ENCODE data around the gene SH3BP2. TPM values are rescaled to one million over a fixed set of nuclear protein-coding genes. Genes with fewer than 3 reads are reported as not detected.
"Not testable (repeated sequence)": the region's sequence is repeated elsewhere in the genome, so short reads cannot be mapped to it uniquely, and the experiment has no call there.

The SH3BP2 gene
- total RNA-seq, 2 experiments from 2014 or later = 10.9 to 31.6 TPM

DNA sequence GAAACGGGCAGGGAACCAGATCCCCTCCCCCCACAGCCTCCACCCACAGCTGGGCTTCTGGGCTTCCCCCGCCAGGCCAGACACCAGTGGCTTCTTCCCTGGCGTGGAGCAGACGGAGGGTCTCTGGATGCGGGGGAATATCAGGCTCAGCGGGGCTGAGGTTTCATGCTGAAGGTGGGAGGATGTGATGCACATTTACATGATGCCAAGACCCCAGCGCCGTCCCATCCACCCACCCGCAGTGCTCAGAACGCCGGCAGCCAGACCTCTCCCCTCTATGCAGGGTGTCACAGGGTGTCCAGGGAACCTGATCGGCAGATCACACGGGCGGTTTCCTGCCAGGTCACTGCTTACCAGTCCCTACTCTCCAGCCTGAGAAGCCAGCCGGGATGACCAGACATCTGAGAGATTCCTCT lies 24.0 kb upstream of the SH3BP2 start:
- no TSS peak for BruUV-seq (replicated peaks)
- Histone ChIP-seq H3K4me2 (ENCODE audit: low read length) (no peak overlapping the region), H3K4me3 (ENCODE audit: low read depth, low read length, poor library complexity, severe bottlenecking) (no peak overlapping the region), H3K9me3 (ENCODE audit: low read length) (no peaks in the 10 kb centered on the region), H3K4me1 (ENCODE audit: insufficient read depth, low read length, poor library complexity, severe bottlenecking) (peaks cover 18% of the 10 kb centered on the region), H3K27ac (ENCODE audit: low read depth, low read length, poor library complexity, severe bottlenecking) (no peak overlapping the region), H3K9me2 (ENCODE audit: insufficient read depth, low read length) (no peaks in the 10 kb centered on the region), H2AFZ (ENCODE audit: low read length) (no peak overlapping the region), H3K36me3 (ENCODE audit: insufficient read depth, low read length) (no peaks in the 10 kb centered on the region), H4K20me1 (ENCODE audit: insufficient read depth, low read length) (no peaks in the 10 kb centered on the region), H3K79me2 (ENCODE audit: insufficient read depth, low read depth, low read length) (no peaks in the 10 kb centered on the region)
- CTCF ChIA-PET (ENCODE audit: unreplicated experiment) = no interaction called here
- TF ChIP-seq EZH2phosphoT487 (IDR thresholded peaks at IDR 0.05; ENCODE audit: borderline replicate concordance, low read depth, low read length) = no peak
- TF ChIP-seq, protein P1, sequence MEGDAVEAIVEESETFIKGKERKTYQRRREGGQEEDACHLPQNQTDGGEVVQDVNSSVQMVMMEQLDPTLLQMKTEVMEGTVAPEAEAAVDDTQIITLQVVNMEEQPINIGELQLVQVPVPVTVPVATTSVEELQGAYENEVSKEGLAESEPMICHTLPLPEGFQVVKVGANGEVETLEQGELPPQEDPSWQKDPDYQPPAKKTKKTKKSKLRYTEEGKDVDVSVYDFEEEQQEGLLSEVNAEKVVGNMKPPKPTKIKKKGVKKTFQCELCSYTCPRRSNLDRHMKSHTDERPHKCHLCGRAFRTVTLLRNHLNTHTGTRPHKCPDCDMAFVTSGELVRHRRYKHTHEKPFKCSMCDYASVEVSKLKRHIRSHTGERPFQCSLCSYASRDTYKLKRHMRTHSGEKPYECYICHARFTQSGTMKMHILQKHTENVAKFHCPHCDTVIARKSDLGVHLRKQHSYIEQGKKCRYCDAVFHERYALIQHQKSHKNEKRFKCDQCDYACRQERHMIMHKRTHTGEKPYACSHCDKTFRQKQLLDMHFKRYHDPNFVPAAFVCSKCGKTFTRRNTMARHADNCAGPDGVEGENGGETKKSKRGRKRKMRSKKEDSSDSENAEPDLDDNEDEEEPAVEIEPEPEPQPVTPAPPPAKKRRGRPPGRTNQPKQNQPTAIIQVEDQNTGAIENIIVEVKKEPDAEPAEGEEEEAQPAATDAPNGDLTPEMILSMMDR (conservative IDR thresholded peaks at IDR 0.05; ENCODE audit: low read length) = no peak
- POLR2A ChIA-PET = no interaction called here
- DNase-seq (ENCODE audit: low spot score) = no peak
- intact Hi-C loops (cut with micrococcal nuclease; ENCODE audit: unreplicated experiment) = no loop called here

DNA sequence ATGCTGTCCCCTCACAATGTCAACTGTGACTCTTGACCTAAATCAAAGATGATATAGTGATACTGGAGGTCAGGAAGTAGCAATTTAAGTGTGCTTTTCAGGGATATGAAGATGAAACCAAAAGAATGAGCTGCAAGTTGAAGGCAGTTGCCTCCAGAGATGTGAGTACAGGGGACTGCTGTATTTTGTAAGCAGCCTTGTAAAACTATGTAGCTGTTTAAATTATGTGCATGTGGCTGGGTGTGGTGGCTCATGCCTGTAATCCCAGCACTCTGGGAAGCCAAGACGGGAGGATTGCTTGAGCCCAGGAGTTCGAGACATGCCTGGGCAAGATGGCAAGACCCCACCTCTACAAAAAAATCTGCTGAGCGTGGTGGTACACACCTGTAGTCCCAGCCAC lies 21.6 kb upstream of the SH3BP2 start:
- Histone ChIP-seq H4K20me1 (ENCODE audit: insufficient read depth, low read length) (no peaks in the 10 kb centered on the region), H3K4me3 (ENCODE audit: low read depth, low read length, poor library complexity, severe bottlenecking) (no peak overlapping the region), H3K9me2 (ENCODE audit: insufficient read depth, low read length) (no peaks in the 10 kb centered on the region), H3K4me2 (ENCODE audit: low read length) (no peak overlapping the region), H3K9me3 (ENCODE audit: low read length) (no peaks in the 10 kb centered on the region), H3K27ac (ENCODE audit: low read depth, low read length, poor library complexity, severe bottlenecking) (no peak overlapping the region), H2AFZ (ENCODE audit: low read length) (no peak overlapping the region), H3K4me1 (ENCODE audit: insufficient read depth, low read length, poor library complexity, severe bottlenecking) (peaks cover 11% of the 10 kb centered on the region), H3K36me3 (ENCODE audit: insufficient read depth, low read length) (no peaks in the 10 kb centered on the region), H3K79me2 (ENCODE audit: insufficient read depth, low read depth, low read length) (no peaks in the 10 kb centered on the region)
- DNase-seq (ENCODE audit: low spot score) = no peak
- CTCF ChIA-PET (ENCODE audit: unreplicated experiment) = no interaction called here
- TF ChIP-seq, protein P1 (conservative IDR thresholded peaks at IDR 0.05; ENCODE audit: low read length) = no peak
- no peak for TF ChIP-seq EZH2phosphoT487 (IDR thresholded peaks at IDR 0.05; ENCODE audit: borderline replicate concordance, low read depth, low read length)
- BruUV-seq (replicated peaks) = no TSS peak
- POLR2A ChIA-PET = interaction anchor here (1.2 to 1.3 kb wide), 2 partner anchors 11 to 15 kb away, joined by 4 to 8 read pairs; no protein-coding TSS in a partner anchor
- intact Hi-C loops (cut with micrococcal nuclease; ENCODE audit: unreplicated experiment) = no loop called here

DNA sequence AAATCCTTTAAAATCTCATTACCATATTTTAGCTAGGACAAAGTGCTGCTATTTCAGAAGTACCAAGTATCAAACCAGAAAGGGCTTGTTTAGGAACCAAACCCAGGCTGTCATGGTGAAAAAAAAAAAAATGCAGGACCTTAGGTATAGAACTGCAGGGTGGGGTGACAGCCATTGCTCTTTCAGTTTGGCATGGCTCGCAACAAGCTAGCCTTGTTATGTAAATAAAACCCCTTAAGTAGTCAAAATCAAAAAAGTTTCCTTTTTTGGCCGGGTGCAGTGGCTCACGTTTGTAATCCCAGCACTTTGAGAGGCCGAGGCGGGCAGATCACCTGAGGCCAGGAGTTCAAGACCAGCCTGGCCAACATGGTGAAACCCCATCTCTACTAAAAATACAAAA lies 12.2 kb upstream of the SH3BP2 start:
- intact Hi-C loops (cut with micrococcal nuclease; ENCODE audit: unreplicated experiment); BruUV-seq (replicated peaks): not testable (repeated sequence)
- POLR2A ChIA-PET = interaction anchor here (0.6 kb wide), 1 partner anchor 539 kb away, joined by 3 read pairs; the partner anchor contains the start of genes HAUS3 and POLN

More for the DNA sequence above, 12.2 kb upstream of the SH3BP2 start:
- H3K36me3 ChIP-seq (ENCODE audit: insufficient read depth, low read length); H3K4me2 ChIP-seq (ENCODE audit: low read length); H3K9me3 ChIP-seq (ENCODE audit: low read length); H3K79me2 ChIP-seq (ENCODE audit: insufficient read depth, low read depth, low read length); H4K20me1 ChIP-seq (ENCODE audit: insufficient read depth, low read length); DNase-seq (ENCODE audit: low spot score); H3K4me3 ChIP-seq (ENCODE audit: low read depth, low read length, poor library complexity, severe bottlenecking); CTCF ChIA-PET (ENCODE audit: unreplicated experiment); H2AFZ ChIP-seq (ENCODE audit: low read length); H3K27ac ChIP-seq (ENCODE audit: low read depth, low read length, poor library complexity, severe bottlenecking); H3K9me2 ChIP-seq (ENCODE audit: insufficient read depth, low read length): not testable (repeated sequence)
- peaks cover 10% of the 10 kb centered on the region for H3K4me1 ChIP-seq (ENCODE audit: insufficient read depth, low read length, poor library complexity, severe bottlenecking)

Data from OCI-LY7 (cell line).